Endothelial cell of umbilical vein (primary cell): Measurements from ENCODE around the gene VAV2.

Source experiments
- CTCF ChIP-seq, 2 donors: IDR thresholded peaks; 1 replicate in 1 of 2; 2 replicates in 1 of 2; pipeline ENCODE4 v1.5.1; 2011; ENCODE audit warnings: low read length in 2 of 2, mild to moderate bottlenecking in 2 of 2, moderate library complexity in 2 of 2, control low read depth in 1 of 2, inconsistent platforms in 1 of 2, low read depth in 1 of 2; ENCODE audit not compliant: insufficient read depth in 1 of 2; ENCODE audit errors: extremely low read depth in 1 of 2
- EZH2 ChIP-seq: IDR thresholded peaks from 2 replicates; pipeline ENCODE4 v1.6.1; 2012; ENCODE audit warnings: borderline replicate concordance, low read depth, mild to moderate bottlenecking, moderate library complexity, low read length, inconsistent platforms; ENCODE audit not compliant: severe bottlenecking
- FOS ChIP-seq: IDR thresholded peaks from 2 replicates; pipeline ENCODE4 v1.6.1; 2011; ENCODE audit warnings: mild to moderate bottlenecking, low read length, moderate library complexity, borderline replicate concordance; ENCODE audit not compliant: insufficient read depth
- GATA2 ChIP-seq: IDR thresholded peaks from 2 replicates; pipeline ENCODE4 v1.7.0; 2011; ENCODE audit warnings: low read depth, mild to moderate bottlenecking, moderate library complexity, mixed read lengths, low read length; ENCODE audit not compliant: insufficient read length, insufficient read depth
- JUN ChIP-seq: IDR thresholded peaks from 2 replicates; pipeline ENCODE4 v1.6.1; 2011; ENCODE audit warnings: borderline replicate concordance, low read depth; ENCODE audit not compliant: insufficient read length, insufficient read depth
- MAX ChIP-seq: IDR thresholded peaks from 2 replicates; pipeline ENCODE4 v1.6.1; 2011; ENCODE audit not compliant: insufficient read depth, insufficient read length
- MYC ChIP-seq: IDR thresholded peaks from one replicate; pipeline ENCODE4 v1.6.1; 2011; ENCODE audit warnings: mild to moderate bottlenecking, low read depth, low read length
- POLR2A ChIP-seq: IDR thresholded peaks from 2 replicates; pipeline ENCODE4 v1.6.1; 2012; ENCODE audit warnings: low read depth, mild to moderate bottlenecking, control low read depth, low read length
- POLR2AphosphoS5 ChIP-seq: IDR thresholded peaks from 2 replicates; pipeline ENCODE4 v1.6.1; 2012; ENCODE audit warnings: low read depth, mild to moderate bottlenecking, control low read depth, low read length, moderate library complexity; ENCODE audit not compliant: insufficient read depth

- TF ChIP-seq JUN (no peak), CTCF (IDR thresholded peaks at IDR 0.05; ENCODE audit: extremely low read depth in 1 of 2, insufficient read depth in 1 of 2, low read depth in 1 of 2, low read length in 2 of 2) (peak in 1 of 2 donors; percentile 11), EZH2 (no peak), POLR2A (no peak), MYC (no peak), MAX (no peak), POLR2AphosphoS5 (no peak), FOS (no peak), GATA2 (no peak)
Measured at GRCh38 chr9:133960568-133961129, 31.5 kb downstream of the VAV2 start.
